Smooth muscle cell (in vitro differentiated cells): Measurements from ENCODE around the gene PRKG1. TPM values are rescaled to one million over a fixed set of nuclear protein-coding genes. Genes with fewer than 3 reads are reported as not detected.
A peak's percentile ranks its signal among the peaks of the same experiment; 100 is the strongest.
"Not testable (repeated sequence)": the region's sequence is repeated elsewhere in the genome, so short reads cannot be mapped to it uniquely, and the experiment has no call there.

Experiments used
- DNase-seq: peaks from one replicate; lab custom pipeline; 2025; ENCODE audit not compliant: unreplicated experiment; lab: John Stamatoyannopoulos, UW
- H2AFZ ChIP-seq: fragments of 200-600 bp; sonication (generic); 2 replicates; pipeline ENCODE4 v1.6.0; 2016; ENCODE audit warnings: antibody characterized with exemption, low read depth, mild to moderate bottlenecking
- H3F3A ChIP-seq: fragments of 200-600 bp; sonication (generic); 2 replicates; pipeline ENCODE4 v1.6.0; 2017; ENCODE audit warnings: antibody characterized with exemption, low read depth
- H3K27ac ChIP-seq: fragments of 200-600 bp; sonication (generic); 2 replicates; pipeline ENCODE4 v1.5.1; 2016; ENCODE audit warnings: low read depth, mild to moderate bottlenecking
- H3K27me3 ChIP-seq: fragments of 200-600 bp; sonication (generic); 2 replicates; pipeline ENCODE4 v1.6.1; 2016; ENCODE audit warnings: low read depth, mild to moderate bottlenecking
- H3K36me3 ChIP-seq: fragments of 200-600 bp; sonication (generic); 2 replicates; pipeline ENCODE4 v1.5.1; 2016; ENCODE audit warnings: low read depth
- H3K4me1 ChIP-seq: fragments of 200-600 bp; sonication (generic); 2 replicates; pipeline ENCODE4 v1.5.1; 2016; ENCODE audit warnings: low read depth
- H3K4me2 ChIP-seq: fragments of 200-600 bp; sonication (generic); 2 replicates; pipeline ENCODE4 v1.6.0; 2016; ENCODE audit warnings: mild to moderate bottlenecking
- H3K4me3 ChIP-seq: fragments of 200-600 bp; sonication (generic); 2 replicates; pipeline ENCODE4 v1.5.1; 2016; ENCODE audit warnings: mild to moderate bottlenecking
- H3K79me2 ChIP-seq: fragments of 200-600 bp; sonication (generic); 2 replicates; pipeline ENCODE4 v1.6.0; 2016; ENCODE audit warnings: low read depth, mild to moderate bottlenecking
- H3K9ac ChIP-seq: fragments of 200-600 bp; sonication (generic); 2 replicates; pipeline ENCODE4 v1.6.0; 2016; ENCODE audit warnings: low read depth
- H3K9me3 ChIP-seq: fragments of 200-600 bp; sonication (generic); replicated peaks from 2 replicates; pipeline ENCODE4 v1.5.1; 2016; ENCODE audit warnings: low read depth
- H4K20me1 ChIP-seq: fragments of 200-600 bp; sonication (generic); 2 replicates; pipeline ENCODE4 v1.6.0; 2016; ENCODE audit warnings: low read depth
- CTCF ChIP-seq: fragments of 200-600 bp; sonication (generic); IDR thresholded peaks from 2 replicates; pipeline ENCODE4 v1.5.1; 2017; ENCODE audit warnings: borderline replicate concordance, mild to moderate bottlenecking, antibody characterized with exemption; ENCODE audit not compliant: insufficient read depth, poor library complexity, severe bottlenecking
- WGBS: methylation state at CpG from one replicate; pipeline ENCODE4 v1.1.7; 2016; ENCODE audit warnings: low lambda C conversion rate; 5-methylcytosine and 5-hydroxymethylcytosine counted together
- polyA plus RNA-seq: library from polyadenylated mRNA; unstranded; fragments of >200 nt; fragmentation: Nextera tagmentation; extraction: Ambion mirVana; gene quantifications from 2 replicates; pipeline ENCODE4 v1.2.1, GENCODE V29; 2016
- total RNA-seq: library from RNA; depleted of rRNA; stranded (reverse); fragments of >200 nt; gene quantifications from 2 replicates; pipeline ENCODE4 v1.2.3, GENCODE V29; 2014

The PRKG1 gene
- total and polyA plus RNA-seq, 2 experiments from 2014 or later = 7.2 to 13.4 TPM

GRCh38 chr10:51683031-51683691 lies 608.9 kb downstream of the PRKG1 start:
- no peak overlapping the region for H2AFZ ChIP-seq
- H3K9ac ChIP-seq = no peak overlapping the region
- H3F3A ChIP-seq = no peaks in the 10 kb centered on the region
- no peak overlapping the region for H3K4me2 ChIP-seq
- no peaks in the 10 kb centered on the region for H3K36me3 ChIP-seq
- H3K27ac ChIP-seq = no peak overlapping the region
- H3K4me1 ChIP-seq = peaks cover 24% of the 10 kb centered on the region
- no peak for TF ChIP-seq CTCF
- no peak overlapping the region for H3K4me3 ChIP-seq
- WGBS = 70% methylated on average over 4 of the region's 4 CpGs
- no peaks in the 10 kb centered on the region for H3K27me3 ChIP-seq
- H4K20me1 ChIP-seq = no peaks in the 10 kb centered on the region
- H3K79me2 ChIP-seq = no peaks in the 10 kb centered on the region
- H3K9me3 ChIP-seq = no peaks in the 10 kb centered on the region
- no peak for DNase-seq

- H3K9ac ChIP-seq = no peak overlapping the region
These were observed 611.5 kb downstream of the PRKG1 start for GRCh38 chr10:51685768-51686167.

GRCh38 chr10:51687296-51687695 lies 613.0 kb downstream of the PRKG1 start:
- H3K9me3 ChIP-seq = no peaks in the 10 kb centered on the region
- H3K36me3 ChIP-seq = no peaks in the 10 kb centered on the region
- TF ChIP-seq CTCF = no peak
- WGBS = 79% methylated on average over 1 of the region's 1 CpG
- no peak overlapping the region for H3K4me2 ChIP-seq
- H3K9ac ChIP-seq = no peak overlapping the region
- no peaks in the 10 kb centered on the region for H3K79me2 ChIP-seq
- no peak overlapping the region for H3K27ac ChIP-seq
- H3K27me3 ChIP-seq = no peaks in the 10 kb centered on the region
- H2AFZ ChIP-seq = no peak overlapping the region
- DNase-seq = no peak
- no peak overlapping the region for H3K4me3 ChIP-seq
- H3F3A ChIP-seq = no peaks in the 10 kb centered on the region
- peaks cover 20% of the 10 kb centered on the region for H3K4me1 ChIP-seq
- no peaks in the 10 kb centered on the region for H4K20me1 ChIP-seq

More at GRCh38 chr10:51685768-51686167, 611.5 kb downstream of the PRKG1 start:
- no peaks in the 10 kb centered on the region for H3K27me3 ChIP-seq
- H3K4me2 ChIP-seq = peak overlapping the region; percentile 61
- no peak for TF ChIP-seq CTCF
- no peak overlapping the region for H3K4me3 ChIP-seq
- H3K9me3 ChIP-seq = no peaks in the 10 kb centered on the region
- peak overlapping the region; percentile 40 for H3K27ac ChIP-seq
- H3K4me1 ChIP-seq = peaks cover 20% of the 10 kb centered on the region
- H3K36me3 ChIP-seq = no peaks in the 10 kb centered on the region
- WGBS = 32% methylated on average over 2 of the region's 2 CpGs
- H2AFZ ChIP-seq = no peak overlapping the region
- no peak for DNase-seq
- H4K20me1 ChIP-seq = no peaks in the 10 kb centered on the region
- H3F3A ChIP-seq = no peaks in the 10 kb centered on the region
- H3K79me2 ChIP-seq = no peaks in the 10 kb centered on the region

- not testable (repeated sequence) for H3K27ac ChIP-seq
These were observed 614.5 kb downstream of the PRKG1 start for GRCh38 chr10:51688826-51689225.

More at GRCh38 chr10:51688826-51689225, 614.5 kb downstream of the PRKG1 start:
- not testable (repeated sequence) for H3K36me3 ChIP-seq, H3K27me3 ChIP-seq, H3K4me3 ChIP-seq, H2AFZ ChIP-seq, H3K9me3 ChIP-seq, DNase-seq, H3K79me2 ChIP-seq, H4K20me1 ChIP-seq, H3K4me2 ChIP-seq, H3K9ac ChIP-seq, H3F3A ChIP-seq
- H3K4me1 ChIP-seq = peaks cover 22% of the 10 kb centered on the region
- 93% methylated on average over 2 of the region's 2 CpGs for WGBS
